ENCODE results near the gene C2CD2. TPM values are rescaled to one million over a fixed set of nuclear protein-coding genes. Genes with fewer than 3 reads are reported as not detected.

Gene C2CD2
- total and polyA plus RNA-seq, 2 of the 4 experiments (the other 2 are of a cell fraction): 15.6 to 25.3 TPM

- no peak for TF ChIP-seq USF2 (IDR thresholded peaks at IDR 0.05; ENCODE audit: low read depth, low read length)
Observed at GRCh38 chr21:41948078-41948895, 5.5 kb downstream of the C2CD2 start (continued).

- ChIA-PET POLR2A (ENCODE audit: unreplicated experiment) (no interaction called here), CTCF (no interaction called here)
- peaks cover 4% of the 10 kb centered on the region; the same call in 1 of the 2 replicates for H3K36me3 ChIP-seq (ENCODE audit: control insufficient read depth, insufficient read depth, low read length)
- no peak overlapping the region for H3K18ac ChIP-seq (ENCODE audit: low read depth, low read length)
- intact Hi-C loops (cut with micrococcal nuclease) (no loop called here), dilution Hi-C loops (cut with HindIII; ENCODE audit: low sequenced_read_pairs, unreplicated experiment) (no loop called here), in situ Hi-C loops (cut with MboI; ENCODE audit: low sequenced_read_pairs) (loop anchor here (5.0 kb wide), 1 partner anchor 171 kb away; no protein-coding TSS in a partner anchor)
- H3K9ac ChIP-seq (ENCODE audit: low read depth, low read length): no peak overlapping the region
- no peak overlapping the region for H2BK5ac ChIP-seq (ENCODE audit: low read depth, low read length, poor library complexity, severe bottlenecking)
- TF ChIP-seq RFX5 (IDR thresholded peaks at IDR 0.05; ENCODE audit: low read depth, low read length) (no peak), CEBPB (IDR thresholded peaks at IDR 0.05; ENCODE audit: low read depth, low read length) (peak; percentile 84), RCOR1 (IDR thresholded peaks at IDR 0.05; ENCODE audit: insufficient replicate concordance, low read length) (no peak), RAD21 (IDR thresholded peaks at IDR 0.05; ENCODE audit: low read length) (no peak), NFE2L2 (IDR thresholded peaks at IDR 0.05; ENCODE audit: low read depth, low read length) (no peak), ELK1 (IDR thresholded peaks at IDR 0.05; ENCODE audit: borderline replicate concordance, low read depth, low read length) (no peak)
- H3K9me3 ChIP-seq (ENCODE audit: control insufficient read depth, insufficient read depth, low read length): no peaks in the 10 kb centered on the region
- H2BK15ac ChIP-seq (ENCODE audit: low read depth, low read length): no peak overlapping the region
- H2AFZ ChIP-seq (replicated peaks; ENCODE audit: low read length, poor library complexity): no peak overlapping the region
- H4K8ac ChIP-seq (ENCODE audit: low read depth in 2 of 2, low read length in 2 of 2): no peak overlapping the region
- peaks cover 12% of the 10 kb centered on the region for H3K4me1 ChIP-seq (ENCODE audit: control insufficient read depth, insufficient read depth, low read length)
- no peak overlapping the region for H2AK9ac ChIP-seq (replicated peaks; ENCODE audit: low read depth, low read length, poor library complexity)
- peaks cover 21% of the 10 kb centered on the region for H3K9me1 ChIP-seq (ENCODE audit: insufficient read depth, low read length)
- H4K91ac ChIP-seq (ENCODE audit: insufficient read depth, low read depth, low read length): no peak overlapping the region
- H2BK120ac ChIP-seq (ENCODE audit: low read depth, low read length): no peak overlapping the region
- H4K5ac ChIP-seq (ENCODE audit: low read depth, low read length): no peak overlapping the region
- H3K14ac ChIP-seq (replicated peaks; ENCODE audit: low read depth, low read length): no peak overlapping the region
- no peaks in the 10 kb centered on the region for H3K27me3 ChIP-seq (ENCODE audit: control insufficient read depth, insufficient read depth, low read length)
- DNase-seq (no peak), ATAC-seq (ENCODE audit: low read depth) (no peak)
- WGBS, 2 experiments (ENCODE audit: extremely low coverage in 2 of 2, insufficient read length in 1 of 2): no CpG with 5 or more reads among the region's 8 CpGs
- H3K79me1 ChIP-seq (ENCODE audit: low read depth in 1 of 2, low read length in 2 of 2): peaks cover 62 to 72% of the 10 kb centered on the region in 2 experiments
- peaks cover 45% of the 10 kb centered on the region for H4K20me1 ChIP-seq (ENCODE audit: insufficient read depth, low read length)
- no peak overlapping the region for H3K4me2 ChIP-seq (ENCODE audit: low read depth, low read length)
- no TSS peak for BruUV-seq (replicated peaks)
- no peak overlapping the region for H2BK20ac ChIP-seq (ENCODE audit: low read depth, low read length)
- H3K56ac ChIP-seq (ENCODE audit: extremely low read depth, insufficient read depth, low read length): no peak overlapping the region
- H3K23ac ChIP-seq (ENCODE audit: low read depth, low read length): no peak overlapping the region
- no peak overlapping the region for H2AK5ac ChIP-seq (ENCODE audit: low read depth, low read length)
- no peak overlapping the region for H3K27ac ChIP-seq (ENCODE audit: insufficient read depth, low read length)
- H3K4me3 ChIP-seq (ENCODE audit: insufficient read depth, low read depth, low read length): no peak overlapping the region
- H3K4ac ChIP-seq (ENCODE audit: low read depth, low read length): no peak overlapping the region
Observed at GRCh38 chr21:41945982-41946381, 7.8 kb downstream of the C2CD2 start.
